ENCODE measurements around the gene HSDL2. TPM values are rescaled to one million over a fixed set of nuclear protein-coding genes. Genes with fewer than 3 reads are reported as not detected.

Gene HSDL2
- total RNA-seq, 6 experiments from 2014 or later: 65.8 to 96.8 (median 79.8) TPM

DNA sequence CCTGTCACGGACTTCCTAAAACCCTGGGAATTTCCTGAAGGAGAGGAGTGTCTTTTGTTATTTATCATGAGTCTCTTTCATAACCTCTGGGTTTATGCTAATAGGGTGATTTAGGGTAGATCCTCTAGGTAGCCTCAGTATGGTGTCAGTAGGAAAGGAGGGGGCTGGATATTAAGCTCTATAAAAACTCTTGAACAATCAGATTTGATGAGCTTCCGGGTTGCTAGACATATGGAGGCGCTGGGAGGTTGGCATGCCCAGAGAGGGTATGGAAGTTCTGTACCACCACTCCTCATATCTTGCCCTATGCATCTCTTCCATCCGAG is 30.9 kb upstream of the HSDL2 start:
- no peaks in the 10 kb centered on the region for H3K36me3 ChIP-seq
- H3K27me3 ChIP-seq: no peaks in the 10 kb centered on the region
- H3K4me1 ChIP-seq: peaks cover 0 to 40% (median 7%) of the 10 kb centered on the region in 4 donors
- peak overlapping the region; percentile 54 to 70 (median 59) for H3K27ac ChIP-seq
- H3K9me3 ChIP-seq: no peaks in the 10 kb centered on the region
- peak; percentile 16 to 27 (median 18) for ATAC-seq
- peak overlapping the region; percentile 31 to 53 (median 39) for H3K4me3 ChIP-seq
- intact Hi-C loops (cut with DNase I): no loop called here
- TF ChIP-seq, protein P1, sequence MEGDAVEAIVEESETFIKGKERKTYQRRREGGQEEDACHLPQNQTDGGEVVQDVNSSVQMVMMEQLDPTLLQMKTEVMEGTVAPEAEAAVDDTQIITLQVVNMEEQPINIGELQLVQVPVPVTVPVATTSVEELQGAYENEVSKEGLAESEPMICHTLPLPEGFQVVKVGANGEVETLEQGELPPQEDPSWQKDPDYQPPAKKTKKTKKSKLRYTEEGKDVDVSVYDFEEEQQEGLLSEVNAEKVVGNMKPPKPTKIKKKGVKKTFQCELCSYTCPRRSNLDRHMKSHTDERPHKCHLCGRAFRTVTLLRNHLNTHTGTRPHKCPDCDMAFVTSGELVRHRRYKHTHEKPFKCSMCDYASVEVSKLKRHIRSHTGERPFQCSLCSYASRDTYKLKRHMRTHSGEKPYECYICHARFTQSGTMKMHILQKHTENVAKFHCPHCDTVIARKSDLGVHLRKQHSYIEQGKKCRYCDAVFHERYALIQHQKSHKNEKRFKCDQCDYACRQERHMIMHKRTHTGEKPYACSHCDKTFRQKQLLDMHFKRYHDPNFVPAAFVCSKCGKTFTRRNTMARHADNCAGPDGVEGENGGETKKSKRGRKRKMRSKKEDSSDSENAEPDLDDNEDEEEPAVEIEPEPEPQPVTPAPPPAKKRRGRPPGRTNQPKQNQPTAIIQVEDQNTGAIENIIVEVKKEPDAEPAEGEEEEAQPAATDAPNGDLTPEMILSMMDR (IDR thresholded peaks at IDR 0.05): no peak
- TF ChIP-seq POLR2A (IDR thresholded peaks at IDR 0.05): no peak
- 58% methylated on average over 4 of the region's 4 CpGs for WGBS (ENCODE audit: insufficient coverage, low coverage, low lambda C conversion rate, missing lambda C conversion rate)
- DNase-seq: no peak

DNA sequence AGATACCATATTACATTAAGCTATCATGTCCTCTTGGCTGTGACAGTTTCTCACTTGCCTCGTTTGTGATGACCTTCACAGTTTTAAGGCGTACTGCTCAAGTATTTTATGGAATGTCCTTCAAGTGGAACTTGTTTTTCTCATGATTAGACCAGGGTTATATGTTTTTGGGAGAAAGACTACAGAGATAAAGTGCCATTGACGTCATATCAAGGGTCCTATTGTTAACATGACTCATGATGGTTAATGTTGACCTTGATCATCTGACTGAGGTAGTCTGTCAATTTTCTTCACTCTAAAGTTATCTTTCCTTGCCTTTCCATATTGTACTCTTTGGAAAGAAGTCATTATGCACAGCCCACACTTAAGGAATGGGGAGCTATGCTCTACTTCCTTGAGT is 28.7 kb upstream of the HSDL2 start:
- no peaks in the 10 kb centered on the region for H3K27me3 ChIP-seq
- DNase-seq (no peak), ATAC-seq (no peak)
- no peaks in the 10 kb centered on the region for H3K9me3 ChIP-seq
- H3K4me1 ChIP-seq: peaks cover 0 to 41% (median 7%) of the 10 kb centered on the region in 4 donors
- no peak overlapping the region for H3K4me3 ChIP-seq
- WGBS (ENCODE audit: insufficient coverage, low coverage, low lambda C conversion rate, missing lambda C conversion rate): 57% methylated on average over 3 of the region's 3 CpGs
- H3K27ac ChIP-seq: no peak overlapping the region
- intact Hi-C loops (cut with DNase I): no loop called here
- no peaks in the 10 kb centered on the region for H3K36me3 ChIP-seq
- TF ChIP-seq, protein P1 (IDR thresholded peaks at IDR 0.05): no peak
- TF ChIP-seq POLR2A (IDR thresholded peaks at IDR 0.05): no peak

DNA sequence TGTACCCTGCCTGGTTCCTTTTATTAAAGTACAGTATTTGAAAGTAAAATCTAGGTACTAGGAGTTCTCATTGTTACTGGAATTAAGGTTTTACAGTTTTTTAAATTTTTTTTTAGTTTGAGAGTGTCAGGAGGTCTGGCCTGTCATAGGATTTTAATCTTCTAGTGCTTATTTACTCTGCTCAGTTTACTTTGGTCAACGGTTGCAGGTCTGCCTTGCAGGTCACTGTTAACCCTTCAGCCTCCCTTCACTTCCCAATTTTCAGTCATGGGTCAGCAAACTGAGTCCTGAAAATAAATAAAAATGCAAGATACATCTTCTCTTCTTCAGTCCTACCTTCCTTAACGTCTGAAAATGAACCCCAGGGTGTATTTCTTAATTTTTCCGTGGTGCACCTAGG is 27.7 kb upstream of the HSDL2 start:
- TF ChIP-seq, protein P1 (IDR thresholded peaks at IDR 0.05): no peak
- TF ChIP-seq POLR2A (IDR thresholded peaks at IDR 0.05): no peak
- Histone ChIP-seq H3K27ac (peak overlapping the region in 2 of 3 donors; percentile 32 to 73), H3K4me3 (no peak overlapping the region), H3K4me1 (peaks cover 0 to 41% (median 7%) of the 10 kb centered on the region in 4 donors), H3K9me3 (no peaks in the 10 kb centered on the region), H3K36me3 (no peaks in the 10 kb centered on the region), H3K27me3 (no peaks in the 10 kb centered on the region)
- 19% methylated on average over 3 of the region's 3 CpGs for WGBS (ENCODE audit: insufficient coverage, low coverage, low lambda C conversion rate, missing lambda C conversion rate)
- ATAC-seq: peak; percentile 60 to 72 (median 68)
- no peak for DNase-seq
- intact Hi-C loops (cut with DNase I): no loop called here

DNA sequence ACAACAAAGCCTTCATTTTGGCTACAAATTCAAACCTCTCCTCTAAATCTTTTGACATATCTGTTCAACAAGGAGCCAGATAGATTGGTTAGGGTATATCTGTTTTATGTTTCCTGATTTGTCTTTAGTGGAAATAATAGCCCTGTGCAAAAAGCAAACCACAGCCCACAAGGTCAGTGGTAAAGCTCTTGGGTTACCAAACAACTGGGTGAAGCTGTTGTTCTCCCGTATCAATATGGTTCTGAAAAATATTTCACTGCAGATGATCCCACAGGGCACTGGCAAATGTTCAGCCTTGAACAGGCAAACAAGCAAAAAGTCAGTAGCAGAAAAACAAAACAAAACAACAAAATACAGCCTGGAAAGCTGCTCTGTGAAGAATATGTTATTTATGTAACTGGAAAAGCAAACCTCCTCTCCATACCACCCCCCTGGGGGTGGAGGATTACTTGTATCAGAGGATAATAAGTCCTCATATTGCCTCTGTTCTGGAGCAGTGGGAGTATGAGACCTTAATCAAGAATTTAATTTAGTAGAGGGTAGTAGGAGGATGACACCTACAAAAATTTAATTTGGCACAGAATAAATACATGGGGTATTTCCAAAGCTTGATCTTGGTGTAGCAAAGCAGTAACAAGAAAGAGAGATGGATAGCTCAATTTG is 25.7 kb upstream of the HSDL2 start:
- ATAC-seq (no peak), DNase-seq (no peak)
- intact Hi-C loops (cut with DNase I): no loop called here
- Histone ChIP-seq H3K4me3 (no peak overlapping the region), H3K9me3 (no peaks in the 10 kb centered on the region), H3K4me1 (peaks cover 0 to 35% (median 7%) of the 10 kb centered on the region in 4 donors), H3K27me3 (no peaks in the 10 kb centered on the region), H3K27ac (peak overlapping the region in 1 of 3 donors; percentile 29), H3K36me3 (no peaks in the 10 kb centered on the region)
- no peak for TF ChIP-seq POLR2A (IDR thresholded peaks at IDR 0.05)
- TF ChIP-seq, protein P1 (IDR thresholded peaks at IDR 0.05): no peak
- 23% methylated on average over 1 of the region's 1 CpG for WGBS (ENCODE audit: insufficient coverage, low coverage, low lambda C conversion rate, missing lambda C conversion rate)
